Testis (tissue), 3 donors: Measurements from ENCODE around the gene ABTB1. TPM values are rescaled to one million over a fixed set of nuclear protein-coding genes. Genes with fewer than 3 reads are reported as not detected.

Source experiments
- DNase-seq: peaks from one replicate; pipeline ENCODE4 v3.0.0-alpha.2; 2019
- H3K27ac ChIP-seq, 2 donors: fragments of 200-600 bp; sonication (generic); one replicate each; pipeline ENCODE4 v1.5.1; 2019
- H3K27me3 ChIP-seq: fragments of 200-600 bp; sonication (generic); one replicate; pipeline ENCODE4 v1.5.1; 2019
- H3K36me3 ChIP-seq: fragments of 200-600 bp; sonication (generic); one replicate; pipeline ENCODE4 v1.5.1; 2017; ENCODE audit warnings: low read depth; ENCODE audit errors: missing control alignments
- H3K4me1 ChIP-seq: fragments of 200-600 bp; sonication (generic); one replicate; pipeline ENCODE4 v1.5.1; 2019
- H3K4me3 ChIP-seq, 2 donors: fragments of 200-600 bp; sonication (generic); one replicate each; pipeline ENCODE4 v1.5.1; 2017 to 2019
- H3K9me3 ChIP-seq: fragments of 200-600 bp; sonication (generic); one replicate; pipeline ENCODE4 v1.5.1; 2017
- CTCF ChIP-seq, 3 experiments: fragments of 450-650 bp in 2 of 3; fragments of 200-600 bp in 1 of 3; sonication (generic) in 1 of 3; IDR thresholded peaks; one replicate each; pipeline ENCODE4 v1.5.1; 2016 to 2019; ENCODE audit warnings: antibody characterized with exemption in 3 of 3, mild to moderate bottlenecking in 2 of 3, moderate library complexity in 1 of 3
- POLR2A ChIP-seq: fragments of 450-650 bp; IDR thresholded peaks from one replicate; pipeline ENCODE4 v1.6.1; 2017; ENCODE audit warnings: antibody characterized with exemption, mild to moderate bottlenecking, moderate library complexity
- WGBS, 2 donors: methylation state at CpG; one replicate each; pipeline ENCODE4 v1.1.5; 2018; 5-methylcytosine and 5-hydroxymethylcytosine counted together
- intact Hi-C: fragments of 100-400 bp; cut with DNase I; formaldehyde crosslinking; loops from one replicate; pipeline ENCODE4 v1.15.1; 2023; ENCODE audit warnings: low total_unique reads
- polyA plus RNA-seq: library from polyadenylated mRNA; stranded (reverse); fragments of 350-450 nt; fragmentation: Illumina TruSeq; extraction: RNeasy Lipid Tissue Mini Kit (QIAGEN cat#74804); gene quantifications from one replicate; pipeline ENCODE4 v1.2.3, GENCODE V29; 2014; ENCODE audit warnings: low read depth, low replicate concordance; ENCODE audit not compliant: insufficient read depth
- total RNA-seq, 2 donors: library from RNA; depleted of rRNA; stranded (reverse); fragments of >200 nt; gene quantifications; one replicate each; pipeline ENCODE4 v1.2.3, GENCODE V29; 2016

The ABTB1 gene
- total and polyA plus RNA-seq, 3 donors from 2014 or later, result 16.7 to 39.1 (median 28.7) TPM

- H3K27ac ChIP-seq, result no peak overlapping the region
- peaks cover 7% of the 10 kb centered on the region for H3K4me1 ChIP-seq
- intact Hi-C loops, result no loop called here
- 85 to 88% methylated on average over 19 to 20 of the region's 20 CpGs for WGBS, 2 donors
- H3K4me3 ChIP-seq, result no peak overlapping the region
- DNase-seq, result no peak
- no peaks in the 10 kb centered on the region for H3K9me3 ChIP-seq
- no peaks in the 10 kb centered on the region for H3K36me3 ChIP-seq
- H3K27me3 ChIP-seq, result no peaks in the 10 kb centered on the region
- TF ChIP-seq POLR2A (no peak), CTCF (IDR thresholded peaks at IDR 0.05) (no peak)
Measured at GRCh38 chr3:127688416-127689265, 15.9 kb downstream of the ABTB1 start.

GRCh38 chr3:127689266-127689860 is 16.6 kb downstream of the ABTB1 start:
- TF ChIP-seq POLR2A, result no peak
- TF ChIP-seq CTCF (IDR thresholded peaks at IDR 0.05), result no peak
- Histone ChIP-seq H3K9me3 (no peaks in the 10 kb centered on the region), H3K4me3 (no peak overlapping the region), H3K36me3 (no peaks in the 10 kb centered on the region), H3K27ac (no peak overlapping the region), H3K27me3 (no peaks in the 10 kb centered on the region), H3K4me1 (peaks cover 7% of the 10 kb centered on the region)
- intact Hi-C loops, result no loop called here
- DNase-seq, result no peak
- WGBS, 2 donors, result 85 to 87% methylated on average over 11 to 19 of the region's 19 CpGs

GRCh38 chr3:127690106-127690505 is 17.4 kb downstream of the ABTB1 start:
- H3K27ac ChIP-seq, result peak overlapping the region in 1 of 2 donors; percentile 53
- no peaks in the 10 kb centered on the region for H3K36me3 ChIP-seq
- no peaks in the 10 kb centered on the region for H3K9me3 ChIP-seq
- no peaks in the 10 kb centered on the region for H3K27me3 ChIP-seq
- TF ChIP-seq CTCF (IDR thresholded peaks at IDR 0.05) (no peak), POLR2A (no peak)
- no peak overlapping the region for H3K4me3 ChIP-seq
- intact Hi-C loops, result loop anchor here (5.0 kb wide), 2 partner anchors 132 to 222 kb away; partner anchors contain the start of gene MGLL
- WGBS, 2 donors, result 38 to 47% methylated on average over 4 of the region's 4 CpGs
- H3K4me1 ChIP-seq, result peaks cover 7% of the 10 kb centered on the region
- no peak for DNase-seq

GRCh38 chr3:127690823-127691452 is 18.2 kb downstream of the ABTB1 start:
- Histone ChIP-seq H3K36me3 (no peaks in the 10 kb centered on the region), H3K9me3 (no peaks in the 10 kb centered on the region), H3K27ac (peak overlapping the region in 1 of 2 donors; percentile 53), H3K27me3 (no peaks in the 10 kb centered on the region), H3K4me3 (no peak overlapping the region), H3K4me1 (peaks cover 7% of the 10 kb centered on the region)
- 59 to 89% methylated on average over 2 to 4 of the region's 4 CpGs for WGBS, 2 donors
- peak; percentile 47 to 61 (median 50) for TF ChIP-seq CTCF (IDR thresholded peaks at IDR 0.05)
- no peak for TF ChIP-seq POLR2A
- intact Hi-C loops, result loop anchor here (5.0 kb wide), 2 partner anchors 131 to 221 kb away; partner anchors contain the start of gene MGLL
- DNase-seq, result peak; percentile 82
